HCT116 (cell line): ENCODE results near the gene DNAJC5. TPM values are rescaled to one million over a fixed set of nuclear protein-coding genes. Genes with fewer than 3 reads are reported as not detected.
"Not testable (repeated sequence)": the region's sequence is repeated elsewhere in the genome, so short reads cannot be mapped to it uniquely, and the experiment has no call there.

Experiments
- ATAC-seq: fragments of 200-7000 bp; cut with Tn5 transposase; 2 replicates; pipeline ENCODE4 v1.9.1; 2020; ENCODE audit warnings: mild to moderate bottlenecking, moderate library complexity
- BruUV-seq: library from RNA; stranded (reverse); fragments of 400-500 nt; replicated peaks from 2 replicates; lab custom pipeline; 2021; lab: Mats Ljungman, UMichigan
- CTCF ChIA-PET: fragments of 300-600 bp; sonication (Branson Sonifier 250); formaldehyde crosslinking; loops from one replicate; lab custom pipeline; 2021; ENCODE audit warnings: antibody characterized with exemption; lab: Charles Lee
- POLR2A ChIA-PET: fragments of 300-600, 350-600 bp; sonication (Branson Sonifier 250); formaldehyde crosslinking; loops from one replicate; lab custom pipeline; 2021; ENCODE audit warnings: antibody characterized with exemption; lab: Charles Lee
- RAD21 ChIA-PET, 2 experiments: fragments of 300-600 bp; sonication (Branson Sonifier 250); formaldehyde crosslinking; loops; one replicate each; lab custom pipeline; 2023; ENCODE audit warnings: low total read pairs in 2 of 2; ENCODE audit not compliant: uncharacterized antibody in 2 of 2, unreplicated experiment in 2 of 2, low non-redundant PET in 1 of 2; lab: Charles Lee
- DNase-seq: peaks from one replicate; pipeline ENCODE4 v3.0.0-alpha.2; 2010; ENCODE audit warnings: low read depth, low spot score
- H2AFZ ChIP-seq: fragments of 200-600 bp; shearing (Covaris generic), sonication (generic); 2 replicates; pipeline ENCODE4 v1.6.1; 2017; ENCODE audit warnings: low read depth, mixed run types, mixed read lengths, antibody characterized with exemption, low read length; ENCODE audit not compliant: poor library complexity, severe bottlenecking
- H3K27ac ChIP-seq: 2 replicates; pipeline ENCODE4 v1.5.1; 2012; ENCODE audit warnings: low read depth, low read length
- H3K27me3 ChIP-seq: fragments of 200-600 bp; sonication (generic); 2 replicates; pipeline ENCODE4 v1.6.1; 2016; ENCODE audit warnings: mixed run types, low read length, mixed read lengths; ENCODE audit not compliant: insufficient read depth
- H3K36me3 ChIP-seq, 2 experiments: fragments of 200-500 bp in 1 of 2; fragments of 200-600 bp in 1 of 2; sonication (Bioruptor generic) in 1 of 2; sonication (generic) in 1 of 2; 2 replicates each; pipeline versions ENCODE4 v1.5.1 to v1.6.1; 2014 to 2016; ENCODE audit warnings: low read length in 2 of 2, inconsistent platforms in 1 of 2, mixed read lengths in 1 of 2, mixed run types in 1 of 2; ENCODE audit not compliant: insufficient read depth in 2 of 2, control insufficient read depth in 1 of 2
- H3K4me1 ChIP-seq, 2 experiments: fragments of 200-600 bp in 1 of 2; sonication (generic) in 1 of 2; 2 replicates each; pipeline versions ENCODE4 v1.5.1 to v1.6.1; 2012 to 2017; ENCODE audit warnings: low read length in 2 of 2, inconsistent platforms in 1 of 2, mild to moderate bottlenecking in 1 of 2, mixed read lengths in 1 of 2, mixed run types in 1 of 2, moderate library complexity in 1 of 2; ENCODE audit not compliant: insufficient read depth in 2 of 2, control insufficient read depth in 1 of 2
- H3K4me2 ChIP-seq: fragments of 200-600 bp; sonication (generic); 2 replicates; pipeline ENCODE4 v1.6.1; 2017; ENCODE audit warnings: mixed run types, low read length, mixed read lengths
- H3K4me3 ChIP-seq, 2 experiments: fragments of 200-600 bp in 1 of 2; sonication (generic) in 1 of 2; replicated peaks in 1 of 2; 2 replicates each; pipeline ENCODE4 v1.5.1; 2011 to 2016; ENCODE audit warnings: low read length in 2 of 2, control low read depth in 1 of 2, low read depth in 1 of 2, mild to moderate bottlenecking in 1 of 2, mixed read lengths in 1 of 2, mixed run types in 1 of 2
- H3K79me2 ChIP-seq: fragments of 200-600 bp; sonication (generic); 2 replicates; pipeline ENCODE4 v1.6.1; 2017; ENCODE audit warnings: mild to moderate bottlenecking, mixed run types, low read length, moderate library complexity, mixed read lengths; ENCODE audit not compliant: insufficient read depth
- H3K9ac ChIP-seq: fragments of 200-600 bp; sonication (generic); 2 replicates; pipeline ENCODE4 v1.6.1; 2016; ENCODE audit warnings: low read length, mixed read lengths
- H3K9me2 ChIP-seq: fragments of 200-600 bp; sonication (generic), shearing (Covaris generic); 2 replicates; pipeline ENCODE4 v1.6.1; 2017; ENCODE audit warnings: mixed run types, mild to moderate bottlenecking, moderate library complexity; ENCODE audit not compliant: insufficient read depth
- H3K9me3 ChIP-seq, 2 experiments: fragments of 200-500 bp in 1 of 2; fragments of 200-600 bp in 1 of 2; sonication (Bioruptor generic) in 1 of 2; sonication (generic) in 1 of 2; 2 replicates each; pipeline ENCODE4 v1.6.1; 2014 to 2017; ENCODE audit warnings: low read length in 2 of 2, mixed read lengths in 2 of 2, inconsistent platforms in 1 of 2, low read depth in 1 of 2, mild to moderate bottlenecking in 1 of 2, mixed run types in 1 of 2, moderate library complexity in 1 of 2; ENCODE audit not compliant: control insufficient read depth in 1 of 2, insufficient read depth in 1 of 2
- H4K20me1 ChIP-seq: fragments of 200-600 bp; sonication (generic), shearing (Covaris generic); 2 replicates; pipeline ENCODE4 v1.6.1; 2017; ENCODE audit warnings: mixed run types, mild to moderate bottlenecking, moderate library complexity; ENCODE audit not compliant: insufficient read depth
- EZH2 ChIP-seq: fragments of 200-600 bp; sonication (generic); IDR thresholded peaks from 2 replicates; pipeline ENCODE4 v1.6.1; 2017; ENCODE audit warnings: antibody characterized with exemption, mixed run types
- EZH2phosphoT487 ChIP-seq: fragments of 200-600 bp; IDR thresholded peaks from 2 replicates; pipeline ENCODE4 v1.6.1; 2018; ENCODE audit warnings: antibody characterized with exemption, borderline replicate concordance
- JUND ChIP-seq: IDR thresholded peaks from 2 replicates; pipeline ENCODE4 v1.6.1; 2012
- MAX ChIP-seq: IDR thresholded peaks from 2 replicates; pipeline ENCODE4 v1.6.1; 2012
- POLR2AphosphoS5 ChIP-seq: IDR thresholded peaks from 2 replicates; pipeline ENCODE4 v1.6.1; 2011; ENCODE audit warnings: mild to moderate bottlenecking, low read depth, low read length, moderate library complexity
- SP1 ChIP-seq: IDR thresholded peaks from 2 replicates; pipeline ENCODE4 v1.6.1; 2012; ENCODE audit warnings: low read depth
- SRF ChIP-seq: IDR thresholded peaks from 2 replicates; pipeline ENCODE4 v1.6.1; 2012; ENCODE audit warnings: low read depth
- TCF7L2 ChIP-seq: IDR thresholded peaks from 2 replicates; pipeline ENCODE4 v1.7.0; 2011; ENCODE audit warnings: borderline replicate concordance, inconsistent platforms; ENCODE audit not compliant: insufficient read depth, insufficient read length; ENCODE audit errors: extremely low read depth
- ZFX ChIP-seq: fragments of 450-650 bp; IDR thresholded peaks from 2 replicates; pipeline ENCODE4 v1.6.1; 2017
- intact Hi-C: fragments of 100-400 bp; cut with micrococcal nuclease; formaldehyde crosslinking; loops from 2 replicates; pipeline ENCODE4 v1.10.0; 2022
- total RNA-seq: library from RNA; stranded (reverse); gene quantifications from one replicate; pipeline ENCODE4 v1.2.1, GENCODE V29; 2021; ENCODE audit not compliant: unreplicated experiment
- TF ChIP-seq, protein P1 (sequence below), 3 experiments: fragments of 200-600 bp in 1 of 3; sonication (generic) in 1 of 3; IDR thresholded peaks in 2 of 3; conservative IDR thresholded peaks in 1 of 3; 2 replicates each; pipeline ENCODE4 v1.5.1; 2012 to 2017; ENCODE audit warnings: low read depth in 2 of 3, low read length in 2 of 3, antibody characterized with exemption in 1 of 3, borderline replicate concordance in 1 of 3, control low read depth in 1 of 3, mild to moderate bottlenecking in 1 of 3, mixed read lengths in 1 of 3, mixed run types in 1 of 3, moderate library complexity in 1 of 3; ENCODE audit not compliant: insufficient read depth in 1 of 3

DNAJC5 gene
- total RNA-seq, 1 experiment from 2014 or later: 38.3 TPM

DNA sequence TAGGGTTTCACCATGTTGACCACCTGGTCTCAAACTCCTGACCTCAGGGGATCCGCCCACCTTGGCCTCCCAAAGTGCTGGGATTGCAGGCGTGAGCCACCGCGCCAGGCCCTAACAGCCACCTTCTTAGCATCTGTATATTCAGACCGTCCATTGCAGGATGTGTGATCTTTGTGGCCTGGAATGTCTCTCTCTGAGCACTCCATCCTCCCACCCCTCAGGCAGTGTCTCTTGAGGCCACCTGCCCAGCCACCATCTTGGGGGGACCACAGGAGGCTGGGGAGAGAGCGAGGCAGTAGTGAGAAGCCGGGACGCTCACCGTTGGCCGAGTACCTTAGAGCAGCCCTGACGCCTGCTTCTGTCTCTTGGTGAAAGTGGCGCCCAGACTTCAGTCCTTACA, 18.8 kb downstream of the DNAJC5 start (continued):
- TF ChIP-seq, protein P1, sequence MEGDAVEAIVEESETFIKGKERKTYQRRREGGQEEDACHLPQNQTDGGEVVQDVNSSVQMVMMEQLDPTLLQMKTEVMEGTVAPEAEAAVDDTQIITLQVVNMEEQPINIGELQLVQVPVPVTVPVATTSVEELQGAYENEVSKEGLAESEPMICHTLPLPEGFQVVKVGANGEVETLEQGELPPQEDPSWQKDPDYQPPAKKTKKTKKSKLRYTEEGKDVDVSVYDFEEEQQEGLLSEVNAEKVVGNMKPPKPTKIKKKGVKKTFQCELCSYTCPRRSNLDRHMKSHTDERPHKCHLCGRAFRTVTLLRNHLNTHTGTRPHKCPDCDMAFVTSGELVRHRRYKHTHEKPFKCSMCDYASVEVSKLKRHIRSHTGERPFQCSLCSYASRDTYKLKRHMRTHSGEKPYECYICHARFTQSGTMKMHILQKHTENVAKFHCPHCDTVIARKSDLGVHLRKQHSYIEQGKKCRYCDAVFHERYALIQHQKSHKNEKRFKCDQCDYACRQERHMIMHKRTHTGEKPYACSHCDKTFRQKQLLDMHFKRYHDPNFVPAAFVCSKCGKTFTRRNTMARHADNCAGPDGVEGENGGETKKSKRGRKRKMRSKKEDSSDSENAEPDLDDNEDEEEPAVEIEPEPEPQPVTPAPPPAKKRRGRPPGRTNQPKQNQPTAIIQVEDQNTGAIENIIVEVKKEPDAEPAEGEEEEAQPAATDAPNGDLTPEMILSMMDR (IDR thresholded peaks at IDR 0.05 in 2 of 3, conservative IDR thresholded peaks at IDR 0.05 in 1 of 3; ENCODE audit: borderline replicate concordance in 1 of 3, insufficient read depth in 1 of 3, low read depth in 2 of 3, low read length in 2 of 3): no peak
- no peak for TF ChIP-seq SRF
- no peak for TF ChIP-seq POLR2AphosphoS5
- no peak for TF ChIP-seq SP1

GRCh38 chr20:63915471-63915870, 20.5 kb downstream of the DNAJC5 start:
- ChIA-PET CTCF (no interaction called here), POLR2A (no interaction called here), RAD21 (no interaction called here)
- no peaks in the 10 kb centered on the region for H3K9me2 ChIP-seq
- no peaks in the 10 kb centered on the region for H3K27me3 ChIP-seq
- intact Hi-C loops: no loop called here
- no peak overlapping the region for H3K4me2 ChIP-seq
- H3K9ac ChIP-seq: no peak overlapping the region
- H3K36me3 ChIP-seq: peaks cover 4 to 13% of the 10 kb centered on the region in 2 experiments; a peak in 1 of 4 replicates
- no peaks in the 10 kb centered on the region for H3K9me3 ChIP-seq
- peaks cover 4 to 11% of the 10 kb centered on the region in 2 experiments; a peak in 3 of 4 replicates for H3K4me1 ChIP-seq
- BruUV-seq: no TSS peak
- H2AFZ ChIP-seq: no peak overlapping the region
- TF ChIP-seq ZFX: no peak
- no peak for TF ChIP-seq TCF7L2
- no peak for TF ChIP-seq JUND
- no peak for TF ChIP-seq MAX
- TF ChIP-seq SRF: no peak
- TF ChIP-seq, protein P1 (IDR thresholded peaks at IDR 0.05 in 2 of 3, conservative IDR thresholded peaks at IDR 0.05 in 1 of 3; ENCODE audit: borderline replicate concordance in 1 of 3, insufficient read depth in 1 of 3, low read depth in 2 of 3, low read length in 2 of 3): no peak
- TF ChIP-seq EZH2: no peak
- TF ChIP-seq EZH2phosphoT487: no peak
- H3K4me3 ChIP-seq: no peak overlapping the region
- peaks cover 86% of the 10 kb centered on the region for H3K79me2 ChIP-seq
- ATAC-seq (no peak), DNase-seq (no peak)
- H3K27ac ChIP-seq: no peak overlapping the region
- H4K20me1 ChIP-seq: no peaks in the 10 kb centered on the region; the same call in 1 of the 2 replicates

DNA sequence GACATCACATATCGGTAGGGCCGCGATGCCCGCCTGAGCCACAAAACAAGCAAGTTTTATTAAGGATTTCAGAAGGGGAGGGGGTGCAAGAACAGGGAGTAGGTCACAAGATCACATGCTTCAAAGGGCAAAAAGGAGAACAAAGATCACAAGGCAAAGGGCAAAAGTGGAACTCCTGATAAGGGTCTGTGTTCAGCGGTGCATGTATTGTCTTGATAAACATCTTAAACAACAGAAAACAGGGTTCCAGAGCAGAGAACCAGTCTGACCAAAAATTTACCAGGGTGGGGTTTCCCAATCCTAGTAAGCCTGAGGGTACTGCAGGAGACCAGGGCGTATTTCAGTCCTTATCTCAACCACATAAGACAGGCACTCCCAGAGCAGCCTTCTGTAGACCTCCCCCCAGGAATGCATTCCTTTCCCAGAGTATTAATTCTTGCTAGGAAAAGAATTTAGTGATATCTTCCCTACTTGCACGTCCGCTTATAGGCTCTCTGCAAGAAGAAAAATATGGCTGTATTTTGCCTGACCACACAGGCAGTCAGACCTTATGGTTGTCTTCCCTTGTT, 21.5 kb downstream of the DNAJC5 start:
- H3K4me2 ChIP-seq, H3K4me3 ChIP-seq, POLR2A ChIA-PET, DNase-seq, CTCF ChIA-PET, H3K4me1 ChIP-seq, RAD21 ChIA-PET, H3K9me3 ChIP-seq, ATAC-seq, H2AFZ ChIP-seq, H3K27me3 ChIP-seq, H3K9ac ChIP-seq, H4K20me1 ChIP-seq, H3K9me2 ChIP-seq, H3K27ac ChIP-seq, intact Hi-C loops: not testable (repeated sequence)
- Histone ChIP-seq H3K36me3 (peaks cover 4 to 13% of the 10 kb centered on the region in 2 experiments; a peak in 1 of 4 replicates), H3K79me2 (peaks cover 84% of the 10 kb centered on the region)
- BruUV-seq: TSS peak; percentile 30
